Parathyroid adenoma (tissue), 2 donors: Measurements from ENCODE around the gene S100A1.
"Not testable (repeated sequence)": the region's sequence is repeated elsewhere in the genome, so short reads cannot be mapped to it uniquely, and the experiment has no call there.

ENCODE experiments used
- H2AFZ ChIP-seq: fragments of 300-600 bp; sonication (generic); one replicate; pipeline ENCODE4 v1.7.0; 2017; ENCODE audit warnings: antibody characterized with exemption, mild to moderate bottlenecking
- H3K27ac ChIP-seq: fragments of 300-600 bp; sonication (generic); one replicate; pipeline ENCODE4 v1.7.0; 2017
- H3K27me3 ChIP-seq: fragments of 300-600 bp; sonication (generic); one replicate; pipeline ENCODE4 v1.7.0; 2017; ENCODE audit warnings: low read length; ENCODE audit not compliant: control insufficient read depth, insufficient read depth
- H3K36me3 ChIP-seq: fragments of 300-600 bp; sonication (generic); one replicate; pipeline ENCODE4 v1.7.0; 2017; ENCODE audit warnings: low read length; ENCODE audit not compliant: control insufficient read depth, insufficient read depth
- H3K4me1 ChIP-seq: fragments of 300-600 bp; sonication (generic); one replicate; pipeline ENCODE4 v1.7.0; 2017; ENCODE audit warnings: control low read depth
- H3K4me2 ChIP-seq: fragments of 300-600 bp; sonication (generic); one replicate; pipeline ENCODE4 v1.7.0; 2017; ENCODE audit warnings: low read length
- H3K4me3 ChIP-seq: fragments of 300-600 bp; sonication (generic); one replicate; pipeline ENCODE4 v1.7.0; 2017; ENCODE audit warnings: low read depth, low read length
- H3K79me2 ChIP-seq: fragments of 300-600 bp; sonication (generic); one replicate; pipeline ENCODE4 v1.7.0; 2017; ENCODE audit warnings: control low read depth
- H3K9ac ChIP-seq: fragments of 300-600 bp; sonication (generic); one replicate; pipeline ENCODE4 v1.7.0; 2017; ENCODE audit warnings: mild to moderate bottlenecking
- H3K9me3 ChIP-seq: fragments of 300-600 bp; sonication (generic); one replicate; pipeline ENCODE4 v1.7.0; 2017; ENCODE audit warnings: low read length; ENCODE audit not compliant: control insufficient read depth
- TF ChIP-seq, protein P1 (sequence below): fragments of 300-600 bp; sonication (generic); IDR thresholded peaks from one replicate; pipeline ENCODE4 v1.7.0; 2017; ENCODE audit warnings: antibody characterized with exemption, mild to moderate bottlenecking
- donor health status: primary hyperparathyroidism.

S100A1 gene

DNA sequence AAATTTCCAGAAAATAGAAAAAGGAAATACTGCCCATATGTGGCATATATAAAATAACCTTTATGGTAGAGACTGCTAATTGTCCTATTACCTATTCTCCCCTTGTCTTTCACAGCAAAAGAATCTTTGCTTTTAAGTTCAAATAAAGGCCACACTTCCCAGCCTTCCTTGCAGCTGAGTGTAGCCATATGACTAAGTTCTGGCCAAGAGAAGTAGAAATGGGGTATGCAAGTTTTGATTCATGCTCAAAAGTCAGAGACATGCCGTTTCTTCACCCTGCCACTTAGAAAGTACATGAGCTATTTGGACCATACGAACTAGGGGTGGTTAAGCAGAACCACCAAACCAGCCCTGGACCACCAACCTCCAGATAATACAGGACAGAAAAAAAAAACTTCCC is 44.3 kb upstream of the S100A1 start:
- no peaks in the 10 kb centered on the region for H3K27me3 ChIP-seq
- no peaks in the 10 kb centered on the region for H3K36me3 ChIP-seq
- H2AFZ ChIP-seq = no peak overlapping the region
- H3K4me1 ChIP-seq = no peaks in the 10 kb centered on the region
- no peaks in the 10 kb centered on the region for H3K9me3 ChIP-seq
- H3K27ac ChIP-seq = no peak overlapping the region
- H3K4me2 ChIP-seq = no peak overlapping the region
- TF ChIP-seq, protein P1, sequence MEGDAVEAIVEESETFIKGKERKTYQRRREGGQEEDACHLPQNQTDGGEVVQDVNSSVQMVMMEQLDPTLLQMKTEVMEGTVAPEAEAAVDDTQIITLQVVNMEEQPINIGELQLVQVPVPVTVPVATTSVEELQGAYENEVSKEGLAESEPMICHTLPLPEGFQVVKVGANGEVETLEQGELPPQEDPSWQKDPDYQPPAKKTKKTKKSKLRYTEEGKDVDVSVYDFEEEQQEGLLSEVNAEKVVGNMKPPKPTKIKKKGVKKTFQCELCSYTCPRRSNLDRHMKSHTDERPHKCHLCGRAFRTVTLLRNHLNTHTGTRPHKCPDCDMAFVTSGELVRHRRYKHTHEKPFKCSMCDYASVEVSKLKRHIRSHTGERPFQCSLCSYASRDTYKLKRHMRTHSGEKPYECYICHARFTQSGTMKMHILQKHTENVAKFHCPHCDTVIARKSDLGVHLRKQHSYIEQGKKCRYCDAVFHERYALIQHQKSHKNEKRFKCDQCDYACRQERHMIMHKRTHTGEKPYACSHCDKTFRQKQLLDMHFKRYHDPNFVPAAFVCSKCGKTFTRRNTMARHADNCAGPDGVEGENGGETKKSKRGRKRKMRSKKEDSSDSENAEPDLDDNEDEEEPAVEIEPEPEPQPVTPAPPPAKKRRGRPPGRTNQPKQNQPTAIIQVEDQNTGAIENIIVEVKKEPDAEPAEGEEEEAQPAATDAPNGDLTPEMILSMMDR = no peak
- no peak overlapping the region for H3K9ac ChIP-seq
- no peaks in the 10 kb centered on the region for H3K79me2 ChIP-seq
- no peak overlapping the region for H3K4me3 ChIP-seq

DNA sequence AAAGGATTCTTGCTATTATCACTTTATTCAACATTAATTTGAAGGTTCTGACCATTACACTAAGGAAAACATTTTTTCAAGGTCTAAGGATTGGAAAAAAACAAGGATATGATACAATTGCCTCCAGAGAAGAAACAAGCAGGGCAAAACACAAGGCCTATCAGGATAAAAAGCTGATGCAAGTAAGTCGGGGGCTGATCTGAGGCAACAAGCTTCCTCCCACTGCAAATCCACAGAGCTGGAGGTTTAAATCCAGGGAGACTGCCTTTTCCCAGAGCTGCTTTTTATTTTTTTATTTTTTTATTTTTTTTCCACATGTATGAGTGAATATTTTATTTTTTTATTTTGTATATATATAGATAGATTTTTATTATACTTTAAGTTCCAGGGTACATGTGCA is 43.2 kb upstream of the S100A1 start:
- Histone ChIP-seq H3K4me2 (no peak overlapping the region), H3K79me2 (no peaks in the 10 kb centered on the region), H3K4me3 (no peak overlapping the region), H3K9me3 (no peaks in the 10 kb centered on the region), H3K36me3 (no peaks in the 10 kb centered on the region), H2AFZ (no peak overlapping the region), H3K9ac (no peak overlapping the region), H3K27ac (no peak overlapping the region), H3K27me3 (no peaks in the 10 kb centered on the region), H3K4me1 (no peaks in the 10 kb centered on the region)
- TF ChIP-seq, protein P1 = no peak

DNA sequence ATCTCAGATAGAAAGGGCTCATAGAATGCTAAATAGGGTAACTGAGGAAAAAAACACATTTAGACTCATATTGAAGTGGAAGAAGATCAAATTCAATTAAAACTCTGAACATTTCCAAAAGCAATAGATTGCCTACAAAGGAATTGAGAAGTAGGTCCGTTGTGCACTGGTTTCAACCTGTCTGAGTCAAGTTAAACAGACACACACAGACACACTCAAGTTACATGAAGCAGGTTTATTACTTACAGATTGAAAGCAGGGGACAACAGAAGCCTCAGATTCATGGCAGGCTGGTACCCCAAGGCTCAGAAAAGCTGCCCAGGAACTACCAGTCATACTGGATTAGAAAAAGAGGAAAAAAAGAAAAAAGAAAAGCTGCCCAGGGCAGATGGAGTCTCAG is 41.9 kb upstream of the S100A1 start:
- H3K27me3 ChIP-seq = no peaks in the 10 kb centered on the region
- no peaks in the 10 kb centered on the region for H3K36me3 ChIP-seq
- H3K4me1 ChIP-seq = no peaks in the 10 kb centered on the region

DNA sequence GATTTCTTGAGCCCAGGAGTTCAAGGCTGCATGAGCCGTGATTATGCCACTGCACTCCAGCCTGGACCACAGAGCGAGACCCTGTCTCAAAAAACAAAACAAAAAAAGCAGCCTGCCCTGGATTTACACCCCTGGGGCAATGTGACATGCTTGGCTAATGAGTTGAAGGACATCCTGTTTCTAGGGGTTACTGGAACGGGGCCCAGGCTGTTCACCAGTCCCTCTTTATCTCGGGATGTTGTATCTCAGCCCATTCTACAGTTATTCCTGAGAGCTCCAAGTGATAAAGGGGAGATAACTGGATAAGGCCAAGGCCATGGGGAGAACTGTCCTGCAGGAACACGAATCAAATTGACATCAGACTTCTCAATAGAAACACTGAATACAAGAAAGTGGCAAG is 40.9 kb upstream of the S100A1 start:
- no peaks in the 10 kb centered on the region for H3K36me3 ChIP-seq
- no peaks in the 10 kb centered on the region for H3K4me1 ChIP-seq
- H3K9me3 ChIP-seq = no peaks in the 10 kb centered on the region
- peak overlapping the region; percentile 6 for H3K27ac ChIP-seq
- H3K4me2 ChIP-seq = no peak overlapping the region
- no peaks in the 10 kb centered on the region for H3K79me2 ChIP-seq
- no peaks in the 10 kb centered on the region for H3K27me3 ChIP-seq
- TF ChIP-seq, protein P1 = no peak
- no peak overlapping the region for H2AFZ ChIP-seq
- H3K9ac ChIP-seq = no peak overlapping the region
- no peak overlapping the region for H3K4me3 ChIP-seq

More for the DNA sequence above, 41.9 kb upstream of the S100A1 start:
- H3K4me2 ChIP-seq = no peak overlapping the region
- no peak overlapping the region for H3K4me3 ChIP-seq
- no peaks in the 10 kb centered on the region for H3K9me3 ChIP-seq
- no peaks in the 10 kb centered on the region for H3K79me2 ChIP-seq
- TF ChIP-seq, protein P1 = no peak
- no peak overlapping the region for H3K27ac ChIP-seq
- H3K9ac ChIP-seq = no peak overlapping the region
- no peak overlapping the region for H2AFZ ChIP-seq

DNA sequence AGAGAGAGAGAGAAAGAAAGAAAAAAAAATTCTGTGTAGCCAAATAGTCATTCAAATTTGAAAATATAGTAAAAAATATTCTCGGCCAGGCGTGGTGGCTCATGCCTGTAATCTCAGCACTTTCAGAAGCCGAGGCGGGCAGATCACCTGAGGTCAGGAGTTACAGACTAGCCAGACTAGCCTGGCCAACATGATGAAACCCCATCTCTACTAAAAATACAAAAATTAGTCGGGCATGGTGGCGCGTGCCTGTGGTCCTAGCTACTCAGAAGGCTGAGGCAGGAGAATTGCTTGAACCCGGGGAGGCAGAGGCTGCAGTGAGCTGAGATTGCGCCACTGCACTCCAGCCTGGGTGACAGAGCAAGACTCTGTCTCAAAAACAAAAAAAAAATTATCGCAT is 40.2 kb upstream of the S100A1 start:
- peak overlapping the region; percentile 6 for H3K27ac ChIP-seq
- H3K4me1 ChIP-seq, H3K9ac ChIP-seq, H3K4me3 ChIP-seq, H3K27me3 ChIP-seq, H3K36me3 ChIP-seq, H3K79me2 ChIP-seq, H3K9me3 ChIP-seq, H3K4me2 ChIP-seq: not testable (repeated sequence)
- peak overlapping the region; percentile 25 for H2AFZ ChIP-seq
